GM12801 (cell line): ENCODE data around the gene GABBR2.

Source experiments
- CTCF ChIP-seq: IDR thresholded peaks from one replicate; pipeline ENCODE4 v1.5.1; 2011; ENCODE audit warnings: control low read depth; ENCODE audit not compliant: insufficient read length; ENCODE audit errors: extremely low read depth

GABBR2 gene

GRCh38 chr9:98600631-98601030 lies 108.1 kb downstream of the GABBR2 start:
- no peak for TF ChIP-seq CTCF

DNA sequence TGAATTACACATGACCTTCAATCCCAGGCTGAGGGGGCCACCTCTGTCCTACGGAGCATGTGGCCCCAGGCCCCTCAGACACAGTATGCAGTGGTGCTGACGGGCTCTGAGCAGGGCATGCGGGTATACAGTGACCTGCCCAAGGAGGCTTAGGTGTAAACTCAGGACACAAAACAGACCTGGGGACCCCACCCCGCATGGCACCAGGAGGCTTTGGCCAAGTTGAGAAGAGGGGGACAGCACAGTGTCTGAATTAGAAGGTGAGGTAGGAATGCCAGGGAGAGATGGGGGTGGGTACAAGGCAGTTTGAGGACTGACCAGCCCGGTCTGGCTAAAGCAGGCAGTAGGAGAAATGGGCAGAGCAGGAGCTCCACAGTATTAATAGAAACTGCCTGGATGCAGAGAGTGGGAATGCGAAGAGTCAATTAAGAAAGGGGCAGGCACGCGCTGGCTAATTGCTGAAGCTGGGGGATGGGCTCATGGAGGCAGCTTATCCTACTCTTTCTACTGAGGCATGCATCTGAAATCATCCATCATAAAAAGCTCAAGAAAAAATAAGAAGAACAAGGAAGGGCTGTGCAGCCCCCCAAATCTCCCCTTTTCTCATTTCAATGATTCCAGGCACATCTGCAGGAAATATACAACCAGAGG lies 109.0 kb downstream of the GABBR2 start:
- TF ChIP-seq CTCF = no peak

DNA sequence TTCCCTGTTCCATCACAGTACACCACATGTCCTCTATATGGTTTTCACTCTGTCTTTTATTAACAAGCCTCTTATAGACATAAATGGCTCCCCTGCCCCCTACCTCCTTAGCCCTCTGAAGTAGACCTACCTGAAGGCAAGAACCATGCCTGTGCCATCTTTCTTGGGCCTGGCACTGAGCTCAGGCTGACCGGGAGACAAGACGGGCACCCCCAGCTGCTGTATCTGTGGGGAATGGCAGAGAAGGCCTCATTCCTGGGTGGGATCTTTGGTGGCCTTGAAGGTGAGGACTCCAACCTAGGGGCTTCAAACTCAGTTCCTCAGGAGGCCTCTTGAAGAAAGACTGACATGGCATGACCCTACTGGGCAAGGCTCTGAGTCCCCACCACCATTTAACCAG lies 109.9 kb downstream of the GABBR2 start:
- no peak for TF ChIP-seq CTCF

- no peak for TF ChIP-seq CTCF
Measured at GRCh38 chr9:98597236-98597771, 111.4 kb downstream of the GABBR2 start.

DNA sequence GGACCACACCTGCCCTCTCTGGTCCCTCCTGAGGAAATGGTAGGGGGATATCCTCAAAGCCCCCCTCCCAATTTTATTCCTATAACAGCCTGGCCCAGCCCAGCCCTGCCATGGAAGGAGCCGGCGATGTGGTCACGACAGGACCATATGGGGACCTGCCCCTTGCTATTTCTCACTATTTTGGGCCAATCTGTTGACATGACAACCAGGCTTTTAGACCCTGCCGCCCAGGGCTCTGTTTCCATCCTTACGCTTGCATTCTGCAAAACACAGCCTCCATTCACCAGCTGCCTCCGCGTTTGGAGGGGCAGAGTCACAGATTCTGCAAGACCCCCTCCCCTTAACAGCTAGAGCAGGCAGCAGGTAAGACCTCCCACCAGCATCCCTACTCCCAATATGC lies 112.2 kb downstream of the GABBR2 start:
- TF ChIP-seq CTCF = no peak

DNA sequence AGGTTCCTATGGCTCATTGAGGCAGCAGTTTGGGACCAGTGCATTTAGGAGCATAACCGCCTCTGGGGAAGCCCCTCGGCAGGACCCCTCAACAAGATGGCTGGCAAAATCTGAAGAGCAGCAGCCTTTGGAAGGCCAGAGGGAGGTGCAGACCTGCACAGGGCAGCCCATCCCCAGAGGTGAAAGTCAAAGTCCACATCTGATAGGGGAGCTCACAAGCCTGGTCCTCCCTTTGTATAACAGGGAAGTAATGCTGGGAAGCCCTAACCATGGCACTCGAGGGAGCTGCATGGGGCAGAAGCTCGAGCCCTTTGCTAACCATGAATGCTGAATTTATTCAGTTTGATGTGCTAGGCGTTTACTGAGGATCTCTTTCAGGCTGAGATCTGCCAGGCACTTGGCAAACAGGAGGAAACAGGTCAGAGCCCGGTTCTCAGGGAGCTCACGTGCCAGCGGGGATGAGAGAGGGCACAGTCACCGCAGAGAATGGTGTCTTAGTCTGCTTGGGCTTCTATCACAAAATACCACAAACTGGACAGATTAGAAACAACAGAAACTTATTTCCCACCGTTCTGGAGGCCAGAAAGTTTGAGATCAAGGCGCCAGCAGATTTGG lies 114.1 kb downstream of the GABBR2 start:
- TF ChIP-seq CTCF = no peak

GRCh38 chr9:98593354-98594253 lies 115.1 kb downstream of the GABBR2 start:
- TF ChIP-seq CTCF = no peak
